GM19239 (cell line): ENCODE results near the gene RBBP6.
"Not testable (repeated sequence)": the region's sequence is repeated elsewhere in the genome, so short reads cannot be mapped to it uniquely, and the experiment has no call there.

Experiments used
- DNase-seq: peaks from one replicate; pipeline ENCODE4 v3.0.0; 2011; ENCODE audit warnings: low spot score; ENCODE audit not compliant: insufficient read length
- FAIRE-seq: peaks from 2 replicates; lab custom pipeline; 2011; peaks lifted over from hg19 to GRCh38; lab: Jason Lieb, UNC

The RBBP6 gene

GRCh38 chr16:24552705-24553246 is 13.4 kb downstream of the RBBP6 start:
- DNase-seq: no peak
- FAIRE-seq: no peak

GRCh38 chr16:24553983-24554382 is 14.6 kb downstream of the RBBP6 start:
- FAIRE-seq (no peak), DNase-seq (no peak)

GRCh38 chr16:24555346-24555872 is 16.0 kb downstream of the RBBP6 start:
- FAIRE-seq (no peak), DNase-seq (no peak)

- FAIRE-seq: no peak
- no peak for DNase-seq
Measured at GRCh38 chr16:24562811-24563210, 23.4 kb downstream of the RBBP6 start.

GRCh38 chr16:24568392-24568791 is 29.0 kb downstream of the RBBP6 start:
- FAIRE-seq (no peak), DNase-seq (no peak)

- DNase-seq (no peak), FAIRE-seq (peak; percentile 51)
Measured at GRCh38 chr16:24571096-24571495, 31.7 kb downstream of the RBBP6 start.

GRCh38 chr16:24572069-24572468 is 32.7 kb downstream of the RBBP6 start:
- FAIRE-seq (no peak), DNase-seq (no peak)

GRCh38 chr16:24573141-24573540 is 33.8 kb downstream of the RBBP6 start:
- DNase-seq (no peak), FAIRE-seq (no peak)

GRCh38 chr16:24574515-24575485 is 35.4 kb downstream of the RBBP6 start:
- not testable (repeated sequence) for FAIRE-seq, DNase-seq

GRCh38 chr16:24575791-24576190 is 36.4 kb downstream of the RBBP6 start:
- not testable (repeated sequence) for FAIRE-seq, DNase-seq

- DNase-seq: no peak
Measured at GRCh38 chr16:24577167-24577566, 37.8 kb downstream of the RBBP6 start.

GRCh38 chr16:24580665-24581064 is 41.3 kb downstream of the RBBP6 start:
- FAIRE-seq (no peak), DNase-seq (no peak)

More at GRCh38 chr16:24577167-24577566, 37.8 kb downstream of the RBBP6 start:
- no peak for FAIRE-seq

- DNase-seq (no peak), FAIRE-seq (no peak)
Measured at GRCh38 chr16:24583494-24583893, 44.1 kb downstream of the RBBP6 start.

- DNase-seq (no peak), FAIRE-seq (no peak)
Measured at GRCh38 chr16:24589997-24590396, 50.6 kb downstream of the RBBP6 start.

GRCh38 chr16:24598777-24599437 is 59.5 kb downstream of the RBBP6 start:
- FAIRE-seq (no peak), DNase-seq (no peak)

GRCh38 chr16:24609417-24609739 is 70.0 kb downstream of the RBBP6 start:
- no peak for DNase-seq
- no peak for FAIRE-seq

- DNase-seq (no peak), FAIRE-seq (no peak)
Measured at GRCh38 chr16:24609740-24610415, 70.5 kb downstream of the RBBP6 start.

GRCh38 chr16:24610416-24610755 is 71.0 kb downstream of the RBBP6 start:
- DNase-seq: no peak
- no peak for FAIRE-seq

GRCh38 chr16:24611310-24611709 is 71.9 kb downstream of the RBBP6 start:
- no peak for FAIRE-seq
- DNase-seq: no peak

GRCh38 chr16:24612656-24613055 is 73.3 kb downstream of the RBBP6 start:
- DNase-seq (no peak), FAIRE-seq (no peak)
